Activated CD4-positive, alpha-beta T cell treated with anti-CD3 and anti-CD28 coated beads for 24 hours (primary cell): Measurements from ENCODE around the gene COQ8A.

ENCODE experiments used
- DNase-seq, 2 donors: peaks; one replicate each; pipeline ENCODE4 v3.0.0-alpha.2; 2020; ENCODE audit warnings: low read depth in 2 of 2

Gene COQ8A

GRCh38 chr1:226940029-226940805 lies at the start of gene COQ8A:
TSS of gene COQ8A (plus strand) at chr1:226940294. CDS start at chr1:226961386, 21,092 bp downstream.
- peak; percentile 97 for DNase-seq

- DNase-seq: no peak
Measured at GRCh38 chr1:226890331-226891108, 49.6 kb upstream of the COQ8A start.

GRCh38 chr1:226891346-226891745 lies 48.7 kb upstream of the COQ8A start:
- no peak for DNase-seq

GRCh38 chr1:226891846-226892523 lies 48.1 kb upstream of the COQ8A start:
- no peak for DNase-seq

- DNase-seq: no peak
Measured at GRCh38 chr1:226892524-226892875, 47.6 kb upstream of the COQ8A start.

- DNase-seq: no peak
Measured at GRCh38 chr1:226893936-226894335, 46.2 kb upstream of the COQ8A start.

- no peak for DNase-seq
Measured at GRCh38 chr1:226894826-226895225, 45.3 kb upstream of the COQ8A start.

GRCh38 chr1:226895644-226896043 lies 44.5 kb upstream of the COQ8A start:
- DNase-seq: no peak

- no peak for DNase-seq
Measured at GRCh38 chr1:226898246-226898645, 41.8 kb upstream of the COQ8A start.

- DNase-seq: no peak
Measured at GRCh38 chr1:226901421-226901820, 38.7 kb upstream of the COQ8A start.

- no peak for DNase-seq
Measured at GRCh38 chr1:226902601-226903000, 37.5 kb upstream of the COQ8A start.

GRCh38 chr1:226903819-226904716 lies 36.0 kb upstream of the COQ8A start:
- DNase-seq: no peak

- no peak for DNase-seq
Measured at GRCh38 chr1:226904772-226905171, 35.3 kb upstream of the COQ8A start.

GRCh38 chr1:226908419-226908818 lies 31.7 kb upstream of the COQ8A start:
- DNase-seq: no peak

GRCh38 chr1:226908913-226909312 lies 31.2 kb upstream of the COQ8A start:
- DNase-seq: no peak

GRCh38 chr1:226912587-226913176 lies 27.4 kb upstream of the COQ8A start:
- DNase-seq: peak; percentile 3 to 36

GRCh38 chr1:226915672-226915995 lies 24.5 kb upstream of the COQ8A start:
- DNase-seq: no peak

- no peak for DNase-seq
Measured at GRCh38 chr1:226916497-226916896, 23.6 kb upstream of the COQ8A start.

GRCh38 chr1:226919587-226919986 lies 20.5 kb upstream of the COQ8A start:
- DNase-seq: no peak

GRCh38 chr1:226919995-226920394 lies 20.1 kb upstream of the COQ8A start:
- no peak for DNase-seq

GRCh38 chr1:226920446-226920894 lies 19.6 kb upstream of the COQ8A start:
- no peak for DNase-seq
